ENCODE data around the gene KIF26B.
A peak's percentile ranks its signal among the peaks of the same experiment; 100 is the strongest.
"Not testable (repeated sequence)": the region's sequence is repeated elsewhere in the genome, so short reads cannot be mapped to it uniquely, and the experiment has no call there.

The KIF26B gene

DNA sequence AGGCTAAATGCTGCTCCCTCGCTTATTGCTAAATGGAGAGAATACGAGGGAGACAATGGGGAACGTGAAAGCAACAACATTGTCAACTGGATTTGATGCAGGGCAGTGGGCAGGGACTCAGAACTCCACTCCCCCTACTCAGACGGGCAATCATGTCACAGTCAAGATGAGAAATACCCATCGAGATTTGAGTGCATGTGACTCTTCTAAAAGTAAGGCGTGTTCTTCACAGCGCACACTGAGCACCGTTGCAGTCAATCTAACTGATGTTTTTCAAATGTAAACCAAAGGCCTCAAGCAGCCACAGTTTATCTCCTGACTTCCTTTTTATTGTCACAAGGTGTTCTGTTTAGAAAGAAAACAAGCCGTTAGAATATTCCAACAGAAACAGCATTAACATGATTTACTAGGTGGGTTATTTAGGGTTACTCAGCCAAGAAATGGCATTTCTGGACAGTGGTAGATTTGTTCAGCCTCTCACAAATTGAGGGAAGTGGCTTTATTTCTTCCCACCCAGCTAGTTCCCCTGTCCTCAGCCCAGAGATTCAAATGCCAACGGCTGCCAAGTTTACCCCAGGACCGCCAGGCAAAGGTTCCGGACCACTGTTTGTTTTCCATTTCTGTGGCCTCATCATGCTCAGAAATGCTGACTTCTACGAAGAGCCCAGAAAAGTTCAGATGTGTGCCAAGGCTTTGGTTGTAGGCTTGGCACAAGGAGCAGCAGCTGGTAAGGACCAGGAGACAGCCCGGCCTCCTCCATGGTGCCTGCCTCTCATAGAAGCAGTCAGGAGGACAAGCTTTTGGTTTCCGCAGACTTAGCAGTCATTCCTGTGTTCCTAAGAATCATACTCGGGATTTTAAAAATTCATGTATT lies 171.4 kb downstream of the KIF26B start:
- no peak for DNase-seq (ENCODE audit: low spot score)

DNA sequence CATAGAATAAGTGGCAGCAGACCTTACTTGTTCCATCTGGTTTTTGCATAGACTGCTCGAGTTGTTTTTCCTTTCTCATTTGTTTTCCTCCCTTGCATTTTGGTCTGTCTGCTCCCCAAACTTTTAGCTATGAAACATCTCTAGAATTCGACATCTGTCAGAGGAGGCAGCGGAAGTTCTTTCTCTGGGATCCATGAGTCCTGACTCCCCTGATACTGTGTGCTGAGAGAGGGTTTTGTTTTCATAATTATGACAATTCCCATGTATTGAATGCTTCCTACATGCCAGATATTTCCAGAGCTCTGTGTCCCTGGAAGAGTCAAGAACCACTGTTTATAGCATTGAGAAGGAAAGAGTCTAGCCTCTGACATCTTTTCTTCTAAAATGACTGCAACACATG lies 172.6 kb downstream of the KIF26B start:
- no peak for DNase-seq (ENCODE audit: low spot score)

DNA sequence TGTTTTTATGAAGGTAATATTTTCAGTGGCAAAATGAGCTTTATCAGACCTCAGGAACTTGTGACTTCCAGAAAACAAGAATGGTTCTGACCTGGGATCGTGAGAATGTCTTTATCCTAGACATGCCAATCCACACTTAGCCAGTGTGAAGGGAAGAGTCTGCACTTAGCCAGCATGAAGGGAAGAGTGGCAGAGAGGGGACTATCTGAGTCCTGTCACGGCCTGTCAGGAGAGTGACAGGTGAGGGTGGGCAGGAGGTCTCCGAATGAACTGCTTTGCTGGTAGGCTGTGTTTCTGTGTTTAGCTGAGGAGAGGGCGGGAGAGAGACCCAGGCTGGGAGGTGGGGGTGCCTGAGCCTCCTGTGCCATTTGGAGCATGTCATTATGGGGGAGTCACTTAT lies 173.1 kb downstream of the KIF26B start:
- DNase-seq (ENCODE audit: low spot score): no peak

DNA sequence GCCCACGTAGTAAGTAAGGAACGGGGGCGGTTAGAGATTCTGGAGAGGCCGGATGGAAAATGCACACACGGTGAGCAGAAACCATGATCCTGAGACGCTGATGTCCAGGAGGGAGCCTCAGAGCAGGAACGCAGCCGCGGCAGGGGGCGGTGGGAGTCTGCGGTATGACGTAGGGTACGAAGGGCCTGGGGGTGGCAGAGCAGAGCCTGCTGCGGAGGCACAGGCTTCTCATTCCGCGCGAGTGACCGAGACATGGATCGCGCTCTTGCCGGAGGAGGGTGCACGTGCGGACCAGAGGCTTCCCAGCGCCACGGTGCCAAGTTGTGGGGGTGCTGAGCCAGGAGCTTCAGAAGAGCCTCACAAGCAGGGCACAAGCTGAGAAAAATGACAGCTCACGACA lies 176.2 kb downstream of the KIF26B start:
- DNase-seq (ENCODE audit: low spot score): no peak

DNA sequence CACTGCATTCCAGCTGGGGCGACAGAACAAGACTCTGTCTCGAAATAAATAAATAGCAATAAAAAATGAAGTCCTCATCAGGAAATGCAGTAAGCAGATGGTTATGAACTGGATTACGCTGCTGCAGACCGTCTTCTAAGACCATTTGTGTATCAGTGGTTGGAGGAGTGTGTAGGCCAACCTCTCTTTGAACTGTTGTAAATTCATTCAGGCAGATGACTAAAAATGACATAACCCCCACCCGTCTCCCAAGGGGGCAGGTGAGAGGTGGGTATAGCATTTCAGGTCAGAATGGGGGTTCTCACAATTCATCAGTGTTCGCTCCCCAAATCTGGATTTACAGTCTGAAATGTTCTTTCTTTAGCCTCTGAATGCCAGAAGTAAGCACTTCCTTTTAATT lies 177.3 kb downstream of the KIF26B start:
- no peak for DNase-seq (ENCODE audit: low spot score)

DNA sequence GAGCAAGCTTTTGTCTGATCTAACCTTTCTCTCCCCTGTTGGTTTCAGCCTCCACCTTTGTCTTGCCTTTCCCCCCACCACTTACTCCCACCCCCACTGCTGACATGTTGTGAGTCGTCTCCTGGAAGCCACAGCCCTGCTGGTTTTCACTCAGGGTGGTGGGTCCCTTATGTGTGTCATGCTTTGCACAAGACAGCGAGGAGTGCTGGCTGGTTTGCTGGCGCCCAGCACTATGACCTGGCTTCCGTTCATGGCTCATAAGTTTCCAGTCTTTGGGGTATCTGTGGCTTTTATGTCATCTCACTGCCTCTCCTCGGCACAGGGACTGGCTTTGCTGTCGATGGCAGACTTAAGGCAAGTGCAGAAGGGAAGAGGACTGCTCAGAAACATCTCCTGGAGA lies 177.7 kb downstream of the KIF26B start:
- DNase-seq (ENCODE audit: low spot score): peak; percentile 8

DNA sequence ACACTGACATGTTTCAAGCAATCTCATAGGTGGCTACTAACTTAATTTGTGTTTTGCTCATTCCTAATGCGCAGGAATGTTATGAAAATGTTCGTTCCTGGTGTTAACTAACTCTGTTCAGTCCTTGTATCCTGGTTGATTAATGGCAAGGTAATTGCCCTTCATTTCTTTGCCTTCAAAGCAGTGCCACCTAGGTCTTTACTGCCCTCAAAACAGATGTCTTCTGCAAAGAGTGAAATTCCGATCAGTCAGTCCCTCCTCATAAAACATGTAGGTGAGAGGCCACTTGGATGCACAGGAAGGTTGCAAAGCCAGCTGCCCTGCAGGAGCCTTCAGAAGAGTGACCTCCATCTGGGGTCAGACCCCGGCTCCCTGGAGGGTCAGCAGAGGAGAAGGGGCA lies 179.4 kb downstream of the KIF26B start:
- DNase-seq (ENCODE audit: low spot score): no peak

DNA sequence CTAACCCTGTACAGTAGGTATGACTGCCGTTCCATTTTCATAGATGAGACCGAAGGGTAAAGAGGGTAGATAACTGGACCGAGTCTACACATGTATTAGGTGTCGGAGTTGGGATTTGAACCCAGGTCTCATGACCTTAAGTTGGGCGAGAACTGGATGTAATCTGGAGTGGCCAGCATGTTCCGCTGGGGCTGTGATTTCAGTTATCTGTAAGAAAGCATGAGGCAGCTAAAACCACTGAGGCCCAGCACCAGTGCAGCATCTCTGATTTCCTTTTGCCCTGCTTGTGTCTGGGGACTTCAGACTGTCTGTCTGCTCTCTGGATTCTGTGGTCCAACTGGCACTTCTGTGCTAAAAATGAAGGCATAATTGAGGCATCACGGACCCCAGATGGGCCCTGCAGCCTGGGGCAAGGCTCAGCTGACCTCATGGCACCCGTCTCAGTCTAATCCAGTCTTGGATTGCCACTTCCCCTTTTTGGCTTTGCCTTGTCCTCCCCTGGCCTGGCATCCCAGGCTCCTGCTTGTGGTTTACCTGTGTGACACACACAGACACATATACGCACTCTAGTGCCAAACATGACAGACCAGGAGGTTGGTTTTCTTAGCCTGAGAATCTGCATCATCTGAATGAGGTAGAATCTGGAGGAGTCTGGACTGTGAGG lies 180.2 kb downstream of the KIF26B start:
- DNase-seq (ENCODE audit: low spot score): no peak

DNA sequence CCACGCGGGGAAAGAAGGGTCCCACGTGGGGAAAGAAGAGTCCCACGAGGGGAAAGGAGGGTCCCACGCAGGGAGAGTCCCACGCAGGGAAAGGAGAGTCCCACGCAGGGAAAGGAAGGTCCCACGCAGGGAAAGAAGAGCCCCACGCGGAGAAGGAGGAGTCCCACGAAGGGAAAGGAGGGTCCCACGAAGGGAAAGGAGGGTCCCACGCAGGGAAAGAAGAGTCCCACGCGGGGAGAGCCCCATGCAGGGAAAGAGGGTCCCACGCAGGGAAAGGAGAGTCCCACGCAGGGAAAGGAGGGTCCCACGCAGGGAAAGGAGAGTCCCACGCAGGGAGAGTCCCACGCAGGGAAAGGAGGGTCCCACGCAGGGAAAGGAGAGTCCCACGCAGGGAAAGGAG lies 180.9 kb downstream of the KIF26B start:
- not testable (repeated sequence) for DNase-seq (ENCODE audit: low spot score)

DNA sequence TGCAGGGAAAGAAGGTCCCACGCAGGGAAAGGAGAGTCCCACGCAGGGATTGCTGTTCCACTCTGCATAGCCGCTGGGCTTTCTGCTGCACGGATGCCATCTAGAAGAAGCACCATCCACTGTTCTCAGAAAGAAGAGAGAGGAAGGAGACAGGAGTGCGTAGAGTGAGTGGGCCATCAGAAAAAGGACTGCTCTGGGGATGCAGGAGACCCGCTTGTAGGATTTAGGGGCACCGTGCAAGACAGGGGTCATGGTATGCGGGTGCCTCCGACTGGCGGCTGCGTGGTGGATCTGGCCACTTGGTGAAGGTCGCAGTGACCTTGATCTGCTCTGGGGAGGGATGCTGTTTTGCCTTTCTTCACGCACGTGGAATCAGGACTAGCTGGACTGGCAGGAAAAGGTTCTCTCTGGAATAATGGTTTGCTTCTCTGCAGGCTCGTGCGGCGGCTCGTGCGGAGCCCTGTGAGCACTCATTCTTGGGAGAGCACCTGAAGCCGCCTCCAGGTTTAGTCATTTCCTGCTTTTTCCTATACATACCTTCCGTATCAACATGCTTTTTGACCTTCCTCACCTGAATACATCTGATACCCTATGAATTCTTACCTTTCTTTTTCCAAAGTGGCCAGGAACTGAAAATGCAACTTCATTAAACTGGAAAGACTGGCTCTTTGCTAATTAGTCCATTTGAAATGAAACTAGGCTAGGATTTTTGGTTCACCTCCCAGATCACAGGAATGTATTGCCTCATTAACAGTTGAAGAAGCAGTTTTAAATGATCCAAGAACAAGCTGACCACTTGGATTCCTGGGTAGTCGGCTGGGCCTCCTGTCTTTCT lies 181.6 kb downstream of the KIF26B start:
- no peak for DNase-seq (ENCODE audit: low spot score)

DNA sequence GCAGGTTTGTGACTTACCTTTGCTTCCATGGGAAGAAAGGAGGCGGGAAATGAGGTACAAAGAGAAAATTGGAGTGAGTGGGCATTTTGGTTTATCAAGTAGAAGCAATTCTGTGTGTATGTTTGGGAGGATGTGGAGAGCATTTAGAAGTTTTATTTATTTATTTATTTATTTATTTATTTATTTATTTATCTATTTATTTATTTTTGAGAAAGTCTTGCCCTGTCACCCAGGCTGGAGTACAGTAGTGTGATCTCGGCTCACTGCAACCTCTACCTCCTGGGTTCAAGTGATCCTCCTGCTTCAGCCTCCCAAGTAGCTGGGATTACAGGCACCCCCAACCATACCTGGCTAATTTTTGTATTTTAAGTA lies 182.2 kb downstream of the KIF26B start:
- DNase-seq (ENCODE audit: low spot score): not testable (repeated sequence)

DNA sequence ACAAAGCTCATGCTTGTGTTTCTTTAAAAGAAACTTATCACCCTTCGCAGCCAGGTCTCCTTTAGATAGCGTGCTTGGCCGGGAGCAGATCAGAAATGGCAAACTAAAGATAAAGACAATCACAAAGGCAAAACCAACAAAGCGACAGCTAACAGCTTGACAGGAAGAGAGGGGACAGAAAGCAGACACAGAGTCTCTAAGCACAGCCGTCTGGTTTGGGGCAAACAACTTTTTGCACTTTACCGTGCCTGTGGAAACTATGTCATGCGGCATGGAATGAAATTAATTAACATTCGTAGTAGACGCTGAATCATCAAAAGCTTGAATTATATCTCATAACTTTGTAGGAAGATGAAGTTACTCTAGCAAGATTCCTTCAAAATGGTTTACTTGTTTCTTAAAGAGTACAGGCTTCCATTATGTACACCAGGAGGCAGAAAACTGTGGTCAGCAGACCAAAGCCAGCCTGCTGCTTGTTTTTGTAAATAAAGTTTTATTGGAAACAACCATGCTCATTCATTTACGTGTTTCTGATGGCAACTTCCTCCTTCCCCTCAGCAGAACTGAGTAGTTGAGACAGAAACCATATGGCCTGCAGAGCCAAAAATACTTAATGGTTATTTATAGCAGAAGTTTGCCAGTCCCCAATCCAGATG lies 183.2 kb downstream of the KIF26B start:
- no peak for DNase-seq (ENCODE audit: low spot score)

DNA sequence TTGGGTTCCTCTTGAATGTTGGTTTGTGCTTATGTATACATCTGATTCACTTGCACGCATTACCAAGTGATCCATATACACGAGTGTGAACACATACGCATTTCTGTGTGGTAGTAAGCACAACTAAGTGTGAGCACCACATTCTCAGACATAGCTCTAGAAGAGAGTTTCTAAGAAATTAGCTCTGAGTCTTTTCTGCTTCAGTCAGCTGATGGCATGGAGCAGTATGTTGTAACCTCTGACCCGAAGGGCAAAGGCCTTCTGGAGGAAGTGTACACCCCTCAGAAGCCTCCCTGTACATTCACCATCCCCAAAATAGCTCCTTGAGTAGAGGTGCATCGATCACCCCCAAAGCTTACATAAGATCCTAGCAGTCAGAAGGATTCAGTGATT lies 183.7 kb downstream of the KIF26B start:
- DNase-seq (ENCODE audit: low spot score): no peak

DNA sequence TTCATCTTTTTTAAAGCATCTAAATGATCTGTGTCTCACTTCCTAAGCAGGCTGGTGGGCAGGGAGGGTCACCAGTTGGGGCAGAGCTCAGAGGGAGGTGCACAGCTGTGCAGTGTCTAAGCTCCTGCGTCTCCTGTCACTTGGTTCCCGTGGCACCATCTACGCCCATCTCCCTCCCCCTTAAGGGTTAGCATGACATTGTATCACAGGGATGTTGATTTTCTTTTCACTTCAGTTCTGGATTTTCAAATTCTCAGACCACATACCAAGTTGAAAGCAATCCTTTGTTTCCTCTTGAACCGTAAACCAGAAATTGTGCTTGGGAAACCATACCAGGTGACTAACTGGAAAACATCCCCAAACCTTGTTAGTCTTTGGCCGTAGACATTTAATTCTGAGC lies 187.0 kb downstream of the KIF26B start:
- no peak for DNase-seq (ENCODE audit: low spot score)

DNA sequence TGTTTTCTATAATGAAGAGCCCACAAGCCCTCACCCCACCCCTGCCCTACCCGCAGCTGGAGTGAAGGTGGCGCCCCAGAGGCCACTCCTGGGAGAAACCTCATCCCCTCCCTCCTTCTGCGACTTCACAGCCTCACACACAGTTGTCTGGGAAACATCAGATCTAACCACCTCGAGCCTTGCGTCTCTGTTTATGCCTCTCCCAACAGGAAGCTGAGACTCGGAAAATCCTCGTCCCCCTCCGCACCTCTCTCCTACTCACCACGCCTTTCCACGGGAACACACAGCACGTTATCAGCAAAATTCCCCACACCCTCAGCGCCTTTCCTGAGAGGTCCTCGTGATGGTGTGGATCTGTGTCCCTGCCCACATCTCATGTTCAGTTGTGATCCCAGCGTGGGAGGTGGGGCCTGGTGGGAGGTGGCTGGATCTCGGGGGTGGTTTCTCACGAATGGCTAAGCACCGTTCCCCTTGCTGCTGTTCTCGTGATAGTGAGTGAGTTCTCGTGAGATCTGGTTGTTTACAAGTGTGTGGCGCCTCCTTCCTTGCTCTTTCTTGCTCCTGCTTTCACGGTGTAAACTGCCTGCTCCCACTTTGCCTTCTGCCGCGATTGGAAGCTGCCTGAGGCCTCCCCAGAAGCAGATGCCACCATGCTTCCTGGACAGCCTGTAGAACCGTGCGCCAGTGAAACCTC lies 190.6 kb downstream of the KIF26B start:
- DNase-seq (ENCODE audit: low spot score): no peak

DNA sequence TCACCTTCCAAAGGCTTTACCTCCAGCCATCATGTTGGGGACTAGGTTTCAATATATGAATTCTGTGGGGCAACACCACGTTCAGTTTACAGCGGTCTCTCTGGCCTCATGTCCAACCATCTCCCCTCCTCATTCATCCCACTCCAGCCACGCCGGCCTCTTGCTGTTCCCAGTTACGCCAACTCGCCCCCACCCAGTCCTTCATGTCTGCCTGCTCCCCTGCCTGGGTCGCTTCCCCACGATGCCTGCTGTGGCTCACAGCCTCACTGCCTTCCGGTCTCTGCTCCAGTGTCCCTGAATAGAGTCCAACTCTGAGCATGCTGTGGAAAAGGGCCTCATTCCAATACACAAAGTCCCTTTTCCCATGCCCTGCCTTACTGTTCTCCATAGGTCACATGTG lies 193.8 kb downstream of the KIF26B start:
- DNase-seq (ENCODE audit: low spot score): no peak

DNA sequence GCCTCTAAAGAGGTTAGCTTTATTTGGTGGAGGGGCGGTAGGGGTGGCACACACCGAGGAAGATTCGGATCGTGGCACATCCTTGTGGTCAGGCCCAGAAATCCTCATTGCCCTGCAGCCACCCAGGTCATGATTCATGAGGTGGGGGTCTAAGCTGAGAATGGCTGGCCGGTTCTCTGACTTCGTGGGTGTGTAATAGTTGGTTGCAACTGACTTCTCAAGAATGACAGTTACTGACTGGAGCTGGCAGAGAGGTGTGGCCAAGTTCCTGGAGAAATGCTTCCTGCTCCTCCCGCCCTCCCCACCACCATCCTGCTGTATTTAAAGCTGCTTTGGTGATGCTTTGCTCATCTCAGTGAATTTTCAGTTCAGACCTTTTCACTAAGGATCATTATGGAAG lies 198.6 kb downstream of the KIF26B start:
- DNase-seq (ENCODE audit: low spot score): no peak

DNA sequence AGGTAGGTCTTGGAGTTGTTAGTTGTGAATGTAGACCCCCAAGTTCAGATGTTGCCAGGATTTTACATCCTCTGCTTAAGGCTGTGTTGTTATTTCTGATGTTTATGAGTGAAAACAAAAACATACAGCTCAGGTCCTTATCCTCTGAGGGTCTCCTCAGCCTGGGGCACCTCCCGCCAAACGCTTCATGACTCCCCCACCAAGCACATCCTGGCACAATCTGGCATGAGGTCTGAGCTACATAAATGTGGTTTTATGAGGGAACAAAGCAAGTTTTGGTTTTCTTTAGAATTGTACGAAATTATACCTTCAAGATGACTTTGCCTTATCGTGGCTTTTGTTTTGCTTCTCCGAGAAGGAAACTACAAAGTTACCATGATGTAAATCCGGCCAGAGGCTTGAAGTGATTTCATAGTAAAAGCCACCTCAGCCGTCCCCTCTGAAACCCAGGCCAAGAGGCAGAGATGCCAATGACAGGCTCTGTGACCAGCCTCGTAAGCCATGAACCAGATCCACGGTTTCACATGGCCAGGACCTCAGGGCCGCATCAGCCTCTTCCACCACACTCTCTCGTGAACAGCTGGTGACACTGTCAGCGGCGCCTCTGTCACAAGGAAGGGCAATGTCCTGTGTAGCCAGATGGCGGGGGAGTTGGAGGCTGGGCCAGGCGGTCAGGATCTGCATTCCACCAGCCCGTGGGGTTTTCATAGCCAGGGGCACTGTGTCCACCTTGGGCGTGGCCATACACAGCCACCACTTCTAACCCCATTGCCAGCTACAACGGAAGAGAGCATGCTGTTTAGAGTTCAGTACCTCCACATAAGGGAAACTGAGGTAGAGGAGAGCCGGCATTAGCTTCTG lies 199.4 kb downstream of the KIF26B start:
- DNase-seq (ENCODE audit: low spot score): no peak

DNA sequence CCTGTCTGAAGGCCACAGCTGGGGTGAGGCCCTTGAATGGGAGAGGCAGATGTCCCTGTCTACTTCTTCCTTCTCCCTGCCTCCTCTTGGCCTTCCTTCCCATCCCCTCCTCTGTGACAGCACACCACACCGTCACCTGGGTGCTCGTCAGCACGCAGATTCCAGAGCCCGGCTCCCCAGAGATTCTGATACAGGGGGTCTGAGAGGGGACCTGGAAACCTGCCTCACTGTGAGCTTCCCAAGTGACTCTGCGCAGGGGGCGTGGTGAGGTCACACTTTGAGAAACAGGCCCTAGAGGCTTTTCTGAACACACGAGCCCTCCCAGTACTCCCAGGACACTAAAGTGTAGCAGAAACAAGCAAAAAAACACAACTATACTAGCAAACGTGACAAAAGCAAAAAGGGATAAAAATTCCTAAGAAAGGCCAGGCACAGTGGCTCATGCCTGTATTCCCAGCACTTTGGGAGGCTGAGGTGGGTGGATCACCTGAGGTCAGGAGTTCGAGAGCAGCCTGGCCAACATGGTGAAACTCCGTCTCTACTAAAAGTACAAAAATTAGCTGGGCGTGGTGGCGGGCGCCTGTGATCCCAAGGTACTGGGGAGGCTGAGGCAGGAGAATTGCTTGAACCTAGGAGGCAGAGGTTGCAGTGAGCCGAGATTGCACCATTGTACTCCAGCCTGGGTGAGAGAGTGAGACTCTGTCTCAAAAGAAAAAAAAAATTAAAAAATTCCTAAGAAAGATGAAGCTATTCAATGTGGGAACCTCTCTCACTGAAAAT lies 201.3 kb downstream of the KIF26B start:
- DNase-seq (ENCODE audit: low spot score): not testable (repeated sequence)

All from AG08395 (cell line).